BJ (cell line): ENCODE data around the gene GALK2. TPM values are rescaled to one million over a fixed set of nuclear protein-coding genes. Genes with fewer than 3 reads are reported as not detected.

Experiments used
- CTCF ChIA-PET: fragments of 350-600 bp; formaldehyde crosslinking; extraction: SDS; loops from one replicate; lab custom pipeline; 2021; ENCODE audit warnings: antibody characterized with exemption, inconsistent platforms; lab: Yijun Ruan, JAX
- POLR2A ChIA-PET: fragments of 300-600 bp; sonication (Branson Sonifier 250); formaldehyde crosslinking; extraction: SDS; loops from one replicate; lab custom pipeline; 2021; ENCODE audit warnings: antibody characterized with exemption; lab: Charles Lee
- DNase-seq: peaks from one replicate; pipeline ENCODE4 v3.0.0-alpha.2; 2011; ENCODE audit warnings: low read depth
- H3K27me3 ChIP-seq: 2 replicates; pipeline ENCODE4 v1.6.0; 2011; ENCODE audit warnings: low read length; ENCODE audit not compliant: control insufficient read depth, insufficient read depth
- H3K36me3 ChIP-seq: 2 replicates; pipeline ENCODE4 v1.5.1; 2011; ENCODE audit warnings: low read length; ENCODE audit not compliant: control insufficient read depth, insufficient read depth
- H3K4me3 ChIP-seq: 2 replicates; pipeline ENCODE4 v1.5.1; 2011; ENCODE audit warnings: low read depth, mild to moderate bottlenecking, control low read depth, low read length
- CTCF ChIP-seq: IDR thresholded peaks from 2 replicates; pipeline ENCODE4 v1.5.1; 2011; ENCODE audit warnings: low read depth, mild to moderate bottlenecking, control low read depth, inconsistent platforms, low read length, moderate library complexity; ENCODE audit not compliant: insufficient read depth
- polyA plus RNA-seq: library from polyadenylated mRNA; depleted of rRNA; stranded (reverse); fragments of >200 nt; gene quantifications from 2 replicates; pipeline ENCODE4 v1.2.3, GENCODE V29; 2011

GALK2 gene
- polyA plus RNA-seq, 1 experiment = 19.4 TPM

- Histone ChIP-seq H3K4me3 (no peak overlapping the region), H3K36me3 (peaks cover 1% of the 10 kb centered on the region; the same call in 1 of the 2 replicates), H3K27me3 (no peaks in the 10 kb centered on the region)
- no peak for TF ChIP-seq CTCF
- ChIA-PET CTCF (interaction anchor here (0.5 to 1.2 kb wide), 2 partner anchors 20 to 1023 kb away, joined by 3 read pairs; no protein-coding TSS in a partner anchor), POLR2A (no interaction called here)
- DNase-seq = peak; percentile 78
Observed at GRCh38 chr15:49313650-49314049, 143.6 kb downstream of the GALK2 start.

DNA sequence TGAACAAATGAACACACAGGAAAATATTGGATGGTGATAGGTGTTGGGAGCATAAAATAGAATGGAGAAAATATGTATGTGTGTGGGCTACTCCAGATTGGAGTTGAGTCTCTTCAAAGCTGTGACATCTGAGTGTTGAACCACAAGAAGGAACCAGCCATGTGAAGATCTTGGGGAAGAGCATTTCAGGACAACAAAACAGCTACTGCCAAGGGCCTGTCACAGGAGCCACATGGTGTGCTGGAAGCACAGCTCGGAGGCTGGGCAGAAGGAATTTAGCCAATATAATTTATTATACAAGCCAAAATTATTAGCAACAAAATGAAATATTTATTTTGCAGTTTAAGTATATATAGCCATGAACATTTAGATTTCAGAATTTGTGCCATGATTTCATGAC, 144.7 kb downstream of the GALK2 start:
- no peak for TF ChIP-seq CTCF
- CTCF ChIA-PET = no interaction called here
- Histone ChIP-seq H3K27me3 (no peaks in the 10 kb centered on the region), H3K4me3 (no peak overlapping the region), H3K36me3 (peaks cover 2% of the 10 kb centered on the region; the same call in 1 of the 2 replicates)
- no peak for DNase-seq
- POLR2A ChIA-PET = no interaction called here

DNA sequence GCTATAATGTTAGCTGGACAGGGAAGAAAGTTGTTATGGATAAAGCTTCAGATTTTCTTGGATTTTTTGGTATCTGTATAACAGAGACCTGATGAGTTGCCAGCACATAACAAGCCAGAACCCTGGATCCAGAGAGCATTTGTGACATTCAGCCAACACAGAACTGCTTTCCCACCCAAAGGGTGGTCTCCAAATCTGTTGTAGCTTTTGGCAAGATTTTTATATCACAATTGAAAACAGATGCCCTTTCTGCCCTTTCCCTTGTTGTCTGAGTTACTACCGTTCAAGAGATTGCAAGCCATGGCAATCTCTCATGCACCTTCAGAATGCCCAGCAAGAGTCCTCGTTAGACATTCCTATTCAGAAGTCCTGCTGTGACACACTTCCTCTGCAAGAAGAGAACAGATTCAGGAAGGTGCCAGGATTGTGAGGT, 145.4 kb downstream of the GALK2 start:
- peaks cover 2% of the 10 kb centered on the region; the same call in 1 of the 2 replicates for H3K36me3 ChIP-seq
- POLR2A ChIA-PET = no interaction called here
- no peak for DNase-seq
- H3K27me3 ChIP-seq = no peaks in the 10 kb centered on the region
- H3K4me3 ChIP-seq = no peak overlapping the region
- no peak for TF ChIP-seq CTCF
- CTCF ChIA-PET = no interaction called here

- peaks cover 2% of the 10 kb centered on the region; the same call in 1 of the 2 replicates for H3K36me3 ChIP-seq
- no peak overlapping the region for H3K4me3 ChIP-seq
- TF ChIP-seq CTCF = no peak
- ChIA-PET CTCF (interaction anchor here (1.3 kb wide), 1 partner anchor 11 kb away, joined by 3 read pairs; no protein-coding TSS in a partner anchor), POLR2A (no interaction called here)
- DNase-seq = no peak
- no peaks in the 10 kb centered on the region for H3K27me3 ChIP-seq
Observed at GRCh38 chr15:49320351-49320750, 150.3 kb downstream of the GALK2 start.

GRCh38 chr15:49323207-49323606, 153.2 kb downstream of the GALK2 start:
- H3K4me3 ChIP-seq = no peak overlapping the region
- no peak for DNase-seq

More at GRCh38 chr15:49323207-49323606, 153.2 kb downstream of the GALK2 start:
- ChIA-PET POLR2A (no interaction called here), CTCF (no interaction called here)
- Histone ChIP-seq H3K36me3 (peaks cover 2% of the 10 kb centered on the region; the same call in 1 of the 2 replicates), H3K27me3 (no peaks in the 10 kb centered on the region)
- TF ChIP-seq CTCF = no peak
